Ovary (tissue), 9 donors: ENCODE results near the gene PIAS1. TPM values are rescaled to one million over a fixed set of nuclear protein-coding genes. Genes with fewer than 3 reads are reported as not detected.
"Not testable (repeated sequence)": the region's sequence is repeated elsewhere in the genome, so short reads cannot be mapped to it uniquely, and the experiment has no call there.

ENCODE experiments used
- DNase-seq, 5 donors: peaks; one replicate each; pipeline ENCODE4 v3.0.0-alpha.2; 2019 to 2020
- H3K27ac ChIP-seq, 2 donors: fragments of 200-600 bp; one replicate each; pipeline versions ENCODE4 v1.5.1 to v1.8.0; 2019 to 2022
- H3K27me3 ChIP-seq: fragments of 200-600 bp; one replicate; pipeline ENCODE4 v1.8.0; 2022
- H3K36me3 ChIP-seq: fragments of 200-600 bp; sonication (generic); one replicate; pipeline ENCODE4 v1.5.1; 2019
- H3K4me1 ChIP-seq: one replicate; pipeline ENCODE4 v1.8.1; 2013; ENCODE audit warnings: mild to moderate bottlenecking, moderate library complexity; ENCODE audit not compliant: insufficient read depth
- H3K4me3 ChIP-seq: fragments of 200-600 bp; sonication (generic); one replicate; pipeline ENCODE4 v1.5.1; 2017
- H3K9me3 ChIP-seq, 2 donors: fragments of 200-600 bp in 1 of 2; sonication (generic) in 1 of 2; one replicate each; pipeline versions ENCODE4 v1.5.1 to v1.8.1; 2013 to 2019; ENCODE audit warnings: mild to moderate bottlenecking in 1 of 2, moderate library complexity in 1 of 2
- CTCF ChIP-seq, 3 donors: fragments of 450-650 bp in 2 of 3; fragments of 200-600 bp in 1 of 3; IDR thresholded peaks; one replicate each; pipeline versions ENCODE4 v1.5.1 to v1.8.0; 2016 to 2022; ENCODE audit warnings: antibody characterized with exemption in 3 of 3, mild to moderate bottlenecking in 1 of 3
- EP300 ChIP-seq: sonication (generic); formaldehyde crosslinking; IDR thresholded peaks from one replicate; pipeline ENCODE4 v1.6.1; 2017; ENCODE audit warnings: antibody characterized with exemption
- POLR2A ChIP-seq: fragments of 450-650 bp; IDR thresholded peaks from one replicate; pipeline ENCODE4 v1.6.1; 2017; ENCODE audit warnings: antibody characterized with exemption, mild to moderate bottlenecking, moderate library complexity
- WGBS, 3 donors: extraction: QIAGEN DNeasy Blood & Tissue Kit in 1 of 3; methylation state at CpG; one replicate each; pipeline versions ENCODE4 v1.1.5 to v1.1.7; 2013 to 2017; 5-methylcytosine and 5-hydroxymethylcytosine counted together
- intact Hi-C, 4 donors: fragments of 100-400 bp; cut with DNase I; formaldehyde crosslinking; loops; one replicate each; pipeline versions ENCODE4 v1.11.0 to v1.15.1; 2022 to 2023
- polyA plus RNA-seq, 2 donors: library from polyadenylated mRNA; stranded (reverse); fragments of 200-250 nt in 1 of 2; fragments of 350-450 nt in 1 of 2; fragmentation: Illumina TruSeq in 1 of 2; extraction: RNeasy Lipid Tissue Mini Kit (QIAGEN cat#74804) in 1 of 2; gene quantifications; one replicate each; pipeline ENCODE4 v1.2.3, GENCODE V29; 2013 to 2014
- total RNA-seq, 7 donors: library from RNA; depleted of rRNA in 2 of 7; stranded (reverse); fragments of >200 nt in 2 of 7; fragmentation: NEBNext Ultra II Directional in 3 of 7; extraction: Animal tissue kit (Norgen Biotek cat#: 25700) in 3 of 7; gene quantifications; one replicate each; pipeline versions ENCODE4 v1.1.0 to v1.2.4, GENCODE V29; 2016 to 2023
- donor health status: DM: no; HTN: no; CAD: no; lungs with moderate emphysema.
- donor health status: DM: no; HTN: no; CAD: no.
- donor health status: Bipolar disorder and iron deficiency.
- donor health status: DM: yes; HTN: yes; CAD: no.
- donor health status: DM: no; HTN: no; CAD: no.
- donor health status: DM: yes; HTN: yes; CAD: no.

PIAS1 gene
- total and polyA plus RNA-seq, 9 donors: 18.6 to 75.4 (median 48.6) TPM

GRCh38 chr15:68223171-68223570 is 169.1 kb downstream of the PIAS1 start:
- Histone ChIP-seq H3K27ac (no peak overlapping the region), H3K36me3 (no peaks in the 10 kb centered on the region), H3K27me3 (no peaks in the 10 kb centered on the region), H3K9me3 (no peaks in the 10 kb centered on the region), H3K4me3 (no peak overlapping the region), H3K4me1 (no peaks in the 10 kb centered on the region)
- no peak for DNase-seq
- 96% methylated on average over 6 of the region's 6 CpGs for WGBS, 3 donors
- TF ChIP-seq EP300 (no peak), POLR2A (no peak), CTCF (IDR thresholded peaks at IDR 0.05) (no peak)
- intact Hi-C loops: no loop called here

- Histone ChIP-seq H3K9me3 (no peaks in the 10 kb centered on the region), H3K4me1 (peaks cover 4% of the 10 kb centered on the region), H3K36me3 (no peaks in the 10 kb centered on the region), H3K4me3 (no peak overlapping the region), H3K27ac (no peak overlapping the region), H3K27me3 (no peaks in the 10 kb centered on the region)
- TF ChIP-seq POLR2A (no peak), EP300 (no peak), CTCF (IDR thresholded peaks at IDR 0.05) (no peak)
- no peak for DNase-seq
- intact Hi-C loops: no loop called here
- 79 to 95% (median 82%) methylated on average over 3 of the region's 3 CpGs for WGBS, 3 donors
Observed at GRCh38 chr15:68224108-68224507, 170.0 kb downstream of the PIAS1 start.

GRCh38 chr15:68224546-68225250 is 170.6 kb downstream of the PIAS1 start:
- H3K4me3 ChIP-seq: no peak overlapping the region
- H3K27me3 ChIP-seq: no peaks in the 10 kb centered on the region
- WGBS, 3 donors: 86 to 93% (median 90%) methylated on average over 3 of the region's 3 CpGs
- H3K4me1 ChIP-seq: peaks cover 4% of the 10 kb centered on the region
- no peak overlapping the region for H3K27ac ChIP-seq
- no peak for DNase-seq
- TF ChIP-seq CTCF (IDR thresholded peaks at IDR 0.05) (no peak), POLR2A (no peak), EP300 (no peak)
- no peaks in the 10 kb centered on the region for H3K9me3 ChIP-seq
- no peaks in the 10 kb centered on the region for H3K36me3 ChIP-seq
- intact Hi-C loops: no loop called here

GRCh38 chr15:68225442-68225841 is 171.3 kb downstream of the PIAS1 start:
- H3K27ac ChIP-seq, DNase-seq, H3K27me3 ChIP-seq, H3K36me3 ChIP-seq, H3K9me3 ChIP-seq, H3K4me1 ChIP-seq, intact Hi-C loops, H3K4me3 ChIP-seq: not testable (repeated sequence)
- WGBS, 3 donors: 92 to 95% (median 95%) methylated on average over 4 of the region's 4 CpGs

GRCh38 chr15:68227643-68228142 is 173.6 kb downstream of the PIAS1 start:
- H3K4me3 ChIP-seq: no peak overlapping the region

More at GRCh38 chr15:68227643-68228142, 173.6 kb downstream of the PIAS1 start:
- TF ChIP-seq POLR2A (no peak), EP300 (no peak), CTCF (IDR thresholded peaks at IDR 0.05) (no peak)
- Histone ChIP-seq H3K4me1 (peaks cover 9% of the 10 kb centered on the region), H3K9me3 (no peaks in the 10 kb centered on the region), H3K36me3 (no peaks in the 10 kb centered on the region), H3K27me3 (no peaks in the 10 kb centered on the region), H3K27ac (no peak overlapping the region)
- no peak for DNase-seq
- intact Hi-C loops: no loop called here
- WGBS, 3 donors: 78 to 85% (median 84%) methylated on average over 9 of the region's 9 CpGs
